Loucy (cell line): ENCODE data around the gene VWA8.

ENCODE experiments used
- EZH2phosphoT487 ChIP-seq: fragments of 200-600 bp; IDR thresholded peaks from 2 replicates; pipeline ENCODE4 v1.6.1; 2018; ENCODE audit warnings: antibody characterized with exemption, mild to moderate bottlenecking, moderate library complexity, borderline replicate concordance
- TF ChIP-seq, protein P1 (sequence below): fragments of 200-600 bp; sonication (generic); conservative IDR thresholded peaks from 2 replicates; pipeline ENCODE4 v1.5.1; 2014; ENCODE audit warnings: mild to moderate bottlenecking, antibody characterized with exemption, low read length

DNA sequence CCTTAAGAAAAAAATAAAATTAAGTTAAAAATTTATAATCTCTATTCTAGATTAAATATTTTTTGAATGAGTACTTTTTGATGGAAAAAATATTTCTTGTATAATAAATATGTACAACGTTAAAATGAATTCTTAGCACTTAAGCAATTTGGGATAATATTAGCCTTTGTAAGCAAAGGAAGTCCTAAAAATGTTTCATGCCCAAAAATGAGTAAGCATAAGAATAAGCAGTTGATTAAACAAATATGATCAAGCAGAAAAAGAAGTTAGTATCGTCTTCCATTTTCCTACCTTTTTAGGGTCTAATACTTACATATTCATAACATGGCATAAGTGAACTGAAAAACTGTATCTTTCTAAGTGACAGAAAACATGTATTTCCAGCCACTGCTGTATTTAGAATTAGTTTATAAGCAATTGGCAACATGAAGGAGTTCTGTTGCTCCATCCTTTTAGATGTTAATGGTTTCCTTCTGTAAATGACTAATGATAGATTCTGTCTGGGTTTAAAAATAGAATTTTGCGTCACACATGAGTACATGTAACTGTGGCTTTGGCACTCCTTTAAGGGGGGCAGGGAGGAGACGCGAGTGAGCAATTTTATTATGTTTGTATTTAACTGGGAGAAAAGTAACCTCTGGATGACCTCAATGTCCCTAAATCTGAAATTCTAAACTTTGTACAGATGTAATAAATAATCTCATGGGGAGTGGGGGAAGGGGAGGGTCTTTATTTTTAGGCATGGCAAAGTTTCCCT is 266.2 kb downstream of the VWA8 start:
- TF ChIP-seq EZH2phosphoT487: no peak
- TF ChIP-seq, protein P1, sequence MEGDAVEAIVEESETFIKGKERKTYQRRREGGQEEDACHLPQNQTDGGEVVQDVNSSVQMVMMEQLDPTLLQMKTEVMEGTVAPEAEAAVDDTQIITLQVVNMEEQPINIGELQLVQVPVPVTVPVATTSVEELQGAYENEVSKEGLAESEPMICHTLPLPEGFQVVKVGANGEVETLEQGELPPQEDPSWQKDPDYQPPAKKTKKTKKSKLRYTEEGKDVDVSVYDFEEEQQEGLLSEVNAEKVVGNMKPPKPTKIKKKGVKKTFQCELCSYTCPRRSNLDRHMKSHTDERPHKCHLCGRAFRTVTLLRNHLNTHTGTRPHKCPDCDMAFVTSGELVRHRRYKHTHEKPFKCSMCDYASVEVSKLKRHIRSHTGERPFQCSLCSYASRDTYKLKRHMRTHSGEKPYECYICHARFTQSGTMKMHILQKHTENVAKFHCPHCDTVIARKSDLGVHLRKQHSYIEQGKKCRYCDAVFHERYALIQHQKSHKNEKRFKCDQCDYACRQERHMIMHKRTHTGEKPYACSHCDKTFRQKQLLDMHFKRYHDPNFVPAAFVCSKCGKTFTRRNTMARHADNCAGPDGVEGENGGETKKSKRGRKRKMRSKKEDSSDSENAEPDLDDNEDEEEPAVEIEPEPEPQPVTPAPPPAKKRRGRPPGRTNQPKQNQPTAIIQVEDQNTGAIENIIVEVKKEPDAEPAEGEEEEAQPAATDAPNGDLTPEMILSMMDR: no peak
